ENCODE data around the gene KRTAP12-3.
"Not testable (repeated sequence)": the region's sequence is repeated elsewhere in the genome, so short reads cannot be mapped to it uniquely, and the experiment has no call there.

Gene KRTAP12-3

DNA sequence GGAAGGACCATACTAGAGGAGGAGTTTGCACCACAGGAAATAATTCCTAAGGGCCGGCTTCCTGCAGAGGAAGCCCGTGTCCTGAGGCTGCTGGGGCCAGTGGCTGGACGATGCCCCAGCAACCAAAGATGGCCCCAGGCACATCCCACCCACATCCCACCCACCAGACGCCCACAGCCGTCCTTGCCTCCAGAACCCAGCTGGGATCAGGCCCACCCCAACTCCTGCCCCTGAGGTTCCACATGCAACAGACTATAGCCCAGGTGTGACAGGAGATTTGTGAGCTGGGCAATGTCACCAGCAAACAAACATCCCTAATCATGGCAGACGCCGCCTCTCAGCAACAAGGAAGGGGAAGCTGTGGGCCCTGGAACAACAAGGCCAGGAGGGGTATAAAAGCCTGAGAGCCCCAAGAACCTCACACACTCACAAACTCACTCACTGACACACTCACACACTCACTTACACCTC, 31.0 kb upstream of the KRTAP12-3 start, which contains the start of gene KRTAP10-9:
KRTAP10-9 (plus strand) TSS at position 421 of the 471 bp plus-strand sequence. CDS start 79 bp downstream, outside the sequence.
- H3K4me3 ChIP-seq (ENCODE audit: control insufficient read depth, low read depth, low read length): no peak within 1 kb of the TSS
- DNase-seq (ENCODE audit: low read depth): no peak
- TF ChIP-seq, protein P1, sequence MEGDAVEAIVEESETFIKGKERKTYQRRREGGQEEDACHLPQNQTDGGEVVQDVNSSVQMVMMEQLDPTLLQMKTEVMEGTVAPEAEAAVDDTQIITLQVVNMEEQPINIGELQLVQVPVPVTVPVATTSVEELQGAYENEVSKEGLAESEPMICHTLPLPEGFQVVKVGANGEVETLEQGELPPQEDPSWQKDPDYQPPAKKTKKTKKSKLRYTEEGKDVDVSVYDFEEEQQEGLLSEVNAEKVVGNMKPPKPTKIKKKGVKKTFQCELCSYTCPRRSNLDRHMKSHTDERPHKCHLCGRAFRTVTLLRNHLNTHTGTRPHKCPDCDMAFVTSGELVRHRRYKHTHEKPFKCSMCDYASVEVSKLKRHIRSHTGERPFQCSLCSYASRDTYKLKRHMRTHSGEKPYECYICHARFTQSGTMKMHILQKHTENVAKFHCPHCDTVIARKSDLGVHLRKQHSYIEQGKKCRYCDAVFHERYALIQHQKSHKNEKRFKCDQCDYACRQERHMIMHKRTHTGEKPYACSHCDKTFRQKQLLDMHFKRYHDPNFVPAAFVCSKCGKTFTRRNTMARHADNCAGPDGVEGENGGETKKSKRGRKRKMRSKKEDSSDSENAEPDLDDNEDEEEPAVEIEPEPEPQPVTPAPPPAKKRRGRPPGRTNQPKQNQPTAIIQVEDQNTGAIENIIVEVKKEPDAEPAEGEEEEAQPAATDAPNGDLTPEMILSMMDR (conservative IDR thresholded peaks at IDR 0.05; ENCODE audit: control insufficient read depth, insufficient read depth, low read depth, low read length): no peak

DNA sequence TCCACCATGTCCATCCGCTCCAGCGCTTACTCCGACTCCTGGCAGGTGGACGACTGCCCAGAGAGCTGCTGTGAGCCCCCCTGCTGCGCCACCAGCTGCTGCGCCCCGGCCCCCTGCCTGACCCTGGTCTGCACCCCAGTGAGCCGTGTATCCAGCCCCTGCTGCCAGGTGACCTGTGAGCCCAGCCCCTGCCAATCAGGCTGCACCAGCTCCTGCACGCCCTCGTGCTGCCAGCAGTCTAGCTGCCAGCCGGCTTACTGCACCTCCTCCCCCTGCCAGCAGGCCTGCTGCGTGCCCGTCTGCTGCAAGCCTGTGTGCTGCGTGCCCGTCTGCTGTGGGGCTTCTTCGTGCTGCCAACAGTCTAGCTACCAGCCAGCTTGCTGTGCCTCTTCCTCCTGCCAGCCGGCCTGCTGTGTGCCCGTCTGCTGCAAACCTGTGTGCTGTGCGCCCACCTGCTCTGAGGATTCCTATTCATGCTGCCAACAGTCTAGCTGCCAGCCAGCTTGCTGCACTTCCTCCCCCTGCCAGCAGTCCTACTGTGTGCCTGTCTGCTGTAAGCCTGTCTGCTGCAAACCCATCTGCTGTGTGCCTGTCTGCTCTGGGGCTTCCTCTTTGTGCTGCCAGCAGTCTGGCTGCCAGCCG, 30.4 kb upstream of the KRTAP12-3 start:
- not testable (repeated sequence) for DNase-seq (ENCODE audit: low read depth); H3K4me3 ChIP-seq (ENCODE audit: control insufficient read depth, low read depth, low read length)

DNA sequence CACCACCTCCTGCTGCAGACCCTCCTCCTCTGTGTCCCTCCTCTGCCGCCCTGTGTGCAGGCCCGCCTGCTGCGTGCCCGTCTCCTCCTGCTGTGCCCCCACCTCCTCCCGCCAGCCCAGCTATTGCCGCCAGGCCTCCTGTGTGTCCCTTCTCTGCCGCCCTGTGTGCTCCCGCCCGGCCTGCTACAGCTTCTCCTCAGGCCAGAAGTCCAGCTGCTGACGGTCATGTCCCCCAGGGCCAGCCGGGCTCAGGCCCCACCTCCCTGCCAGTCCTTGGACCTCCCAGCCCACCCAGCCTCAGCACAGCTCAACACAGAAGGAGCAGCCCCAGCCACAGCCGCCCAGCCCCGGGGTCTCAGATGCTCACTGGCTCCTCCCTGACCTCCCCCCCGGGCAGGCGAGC, 29.9 kb upstream of the KRTAP12-3 start:
- H3K4me3 ChIP-seq (ENCODE audit: control insufficient read depth, low read depth, low read length); DNase-seq (ENCODE audit: low read depth): not testable (repeated sequence)

DNA sequence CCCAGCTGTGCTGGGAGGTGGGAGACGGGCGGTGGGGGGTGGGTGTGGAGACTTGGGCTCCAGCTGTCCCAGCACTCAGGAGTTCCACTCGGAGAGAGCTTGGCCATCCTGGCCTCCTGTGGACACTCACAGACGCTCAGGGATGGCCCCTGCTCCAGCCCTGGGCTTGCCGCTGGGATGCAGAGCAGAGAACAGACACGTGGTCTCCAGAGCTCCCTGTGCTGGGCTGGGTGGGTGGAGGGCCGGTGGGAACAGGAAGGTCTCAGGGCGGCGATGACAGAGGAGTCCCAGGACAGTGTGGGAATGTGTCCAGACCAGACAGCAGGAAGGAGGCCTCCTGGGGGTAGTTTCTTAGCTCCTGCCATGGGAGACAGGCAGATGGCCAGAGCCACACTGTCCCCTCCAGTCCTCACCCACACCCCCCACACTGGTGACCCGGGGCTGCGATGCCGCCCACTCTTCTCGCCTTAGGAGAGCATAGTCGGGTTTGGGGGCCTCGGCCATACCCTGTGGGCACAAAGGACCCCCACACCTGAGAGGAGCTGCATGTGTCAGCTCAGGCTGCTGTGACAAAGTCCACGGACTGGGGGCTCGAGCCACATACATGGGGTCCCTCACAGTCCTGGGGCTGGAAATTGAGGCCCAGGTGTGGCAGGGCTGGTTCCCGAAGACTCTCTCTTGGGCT, 28.9 kb upstream of the KRTAP12-3 start:
- TF ChIP-seq, protein P1 (conservative IDR thresholded peaks at IDR 0.05; ENCODE audit: control insufficient read depth, insufficient read depth, low read depth, low read length): no peak
- no peak for DNase-seq (ENCODE audit: low read depth)
- no peak overlapping the region for H3K4me3 ChIP-seq (ENCODE audit: control insufficient read depth, low read depth, low read length)

DNA sequence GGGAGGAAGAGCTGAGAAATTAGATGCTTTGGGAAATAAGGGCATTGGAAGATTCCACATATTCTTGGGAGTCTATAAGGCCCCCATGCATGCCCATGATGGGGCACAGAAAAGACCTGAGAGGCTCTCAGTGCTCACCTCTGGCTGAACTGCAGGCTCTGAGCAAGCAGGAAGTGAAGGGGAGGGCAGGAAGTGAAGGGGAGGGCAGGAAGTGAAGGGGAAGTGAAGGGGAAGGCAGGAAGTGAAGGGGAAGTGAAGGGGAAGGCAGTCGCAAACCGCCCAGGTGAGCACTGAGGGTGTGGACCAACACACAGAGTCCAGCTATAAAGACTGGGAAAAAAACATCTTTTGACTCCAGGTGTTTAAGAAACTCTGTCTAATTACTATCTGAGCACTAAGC, 27.3 kb upstream of the KRTAP12-3 start:
- DNase-seq (ENCODE audit: low read depth): no peak
- TF ChIP-seq, protein P1 (conservative IDR thresholded peaks at IDR 0.05; ENCODE audit: control insufficient read depth, insufficient read depth, low read depth, low read length): no peak
- H3K4me3 ChIP-seq (ENCODE audit: control insufficient read depth, low read depth, low read length): no peak overlapping the region

DNA sequence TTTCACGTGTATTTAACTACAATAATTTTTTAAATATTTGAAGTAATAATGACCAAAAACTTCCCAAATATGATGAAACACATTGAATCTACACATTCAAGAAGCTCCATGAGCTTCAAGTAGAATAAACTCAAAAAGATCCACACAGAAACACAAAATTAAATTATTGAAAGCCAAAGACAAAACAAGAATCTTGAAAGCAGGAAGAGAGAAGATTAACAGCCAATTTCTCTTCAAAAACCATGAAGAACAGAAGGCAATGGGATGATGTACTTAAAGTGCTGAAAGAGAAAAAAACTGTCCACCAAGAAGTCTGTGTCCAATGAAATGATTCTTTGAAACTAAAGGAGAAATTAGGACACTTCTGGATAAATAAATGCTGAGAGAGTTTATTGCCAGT, 25.7 kb upstream of the KRTAP12-3 start:
- DNase-seq (ENCODE audit: low read depth): no peak
- TF ChIP-seq, protein P1 (conservative IDR thresholded peaks at IDR 0.05; ENCODE audit: control insufficient read depth, insufficient read depth, low read depth, low read length): no peak
- H3K4me3 ChIP-seq (ENCODE audit: control insufficient read depth, low read depth, low read length): no peak overlapping the region

DNA sequence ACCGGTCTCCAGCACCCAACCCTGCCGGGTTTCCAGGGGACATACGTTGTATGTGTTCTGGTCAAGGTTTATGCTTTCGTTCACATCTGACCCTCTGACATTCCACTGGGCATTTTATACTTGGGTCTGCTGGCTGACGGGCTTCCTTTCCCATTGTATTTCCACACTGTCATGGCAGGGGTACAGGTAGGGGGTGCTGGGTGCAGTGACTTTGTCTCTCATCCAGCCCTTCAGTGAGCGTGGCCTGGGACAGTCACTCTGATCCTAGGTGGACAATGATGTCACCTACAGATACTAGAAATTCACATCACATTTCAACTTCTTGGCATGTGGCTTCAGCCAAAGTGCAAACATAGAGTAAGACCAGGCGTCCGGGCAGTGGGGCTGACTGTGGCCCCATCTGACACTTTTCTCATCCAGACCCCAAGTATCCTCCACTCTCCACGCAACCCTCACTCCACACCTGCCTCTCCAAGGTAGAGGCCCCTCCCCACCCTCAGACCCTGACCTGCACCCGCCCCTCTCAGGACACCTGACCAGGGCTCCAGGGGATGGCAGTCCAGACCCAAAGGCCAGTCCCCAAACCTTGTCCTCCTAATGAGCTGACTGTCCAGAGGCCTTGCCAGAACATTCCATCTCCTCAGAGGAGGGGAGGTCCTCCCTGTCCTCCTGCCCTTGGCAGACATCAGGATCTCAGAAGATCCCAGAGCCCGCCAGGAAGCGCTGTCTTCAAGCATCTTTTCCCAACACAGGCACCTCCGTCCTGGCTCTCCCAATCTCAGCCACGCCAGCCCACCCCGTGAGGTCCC, 21.3 kb upstream of the KRTAP12-3 start:
- TF ChIP-seq, protein P1 (conservative IDR thresholded peaks at IDR 0.05; ENCODE audit: control insufficient read depth, insufficient read depth, low read depth, low read length): no peak
- no peak overlapping the region for H3K4me3 ChIP-seq (ENCODE audit: control insufficient read depth, low read depth, low read length)
- DNase-seq (ENCODE audit: low read depth): no peak

Data from fibroblast of mammary gland (primary cell).